GM12878 (cell line): Measurements from ENCODE around the gene TMEM121B. TPM values are rescaled to one million over a fixed set of nuclear protein-coding genes. Genes with fewer than 3 reads are reported as not detected.

Experiments used
- ATAC-seq: fragments of 200-7000 bp; cut with Tn5 transposase; 3 replicates; pipeline ENCODE4 v1.9.1; 2020; ENCODE audit warnings: mild to moderate bottlenecking, moderate library complexity
- BruUV-seq: library from RNA; stranded (reverse); fragments of 400-500 nt; replicated peaks from 2 replicates; lab custom pipeline; 2021; lab: Mats Ljungman, UMichigan
- CTCF ChIA-PET: fragments of 300-600 bp; sonication (Branson Sonifier 250); formaldehyde crosslinking; extraction: SDS; loops from one replicate; lab custom pipeline; 2021; ENCODE audit warnings: inconsistent platforms; lab: Yijun Ruan, JAX
- POLR2A ChIA-PET: fragments of 350-600 bp; formaldehyde crosslinking; extraction: SDS; loops from one replicate; lab custom pipeline; 2021; ENCODE audit warnings: inconsistent platforms; lab: Charles Lee
- RAD21 ChIA-PET: fragments of 300-600 bp; sonication (Branson Sonifier 250); formaldehyde crosslinking; loops from one replicate; lab custom pipeline; 2023; ENCODE audit warnings: antibody characterized with exemption; ENCODE audit not compliant: unreplicated experiment; lab: Charles Lee
- SMC1A ChIA-PET: fragments of 300-600 bp; sonication (Branson Sonifier 250); formaldehyde crosslinking; loops from one replicate; lab custom pipeline; 2023; ENCODE audit not compliant: unreplicated experiment, uncharacterized antibody; lab: Charles Lee
- DNase-seq: peaks from one replicate; pipeline ENCODE4 v3.0.0-alpha.2; 2011; ENCODE audit warnings: low read depth, low spot score
- FAIRE-seq: peaks from 3 replicates; lab custom pipeline; 2011; peaks lifted over from hg19 to GRCh38; lab: Jason Lieb, UNC
- H2AFZ ChIP-seq: 2 replicates; pipeline ENCODE4 v1.6.0; 2011; ENCODE audit warnings: low read depth, low read length, control low read depth; ENCODE audit not compliant: control insufficient read depth
- H3K27ac ChIP-seq: 2 replicates; pipeline ENCODE4 v1.5.1; 2011; ENCODE audit warnings: control low read depth; ENCODE audit not compliant: control insufficient read depth, insufficient read depth
- H3K27me3 ChIP-seq, 2 experiments: replicated peaks in 1 of 2; 2 replicates each; pipeline versions ENCODE4 v1.6.0 to v1.6.1; 2011; ENCODE audit warnings: low read length in 1 of 2; ENCODE audit not compliant: control insufficient read depth in 2 of 2, insufficient read depth in 2 of 2
- H3K36me3 ChIP-seq, 2 experiments: 2 replicates each; pipeline ENCODE4 v1.5.1; 2011; ENCODE audit warnings: low read length in 1 of 2; ENCODE audit not compliant: control insufficient read depth in 2 of 2, insufficient read depth in 2 of 2
- H3K4me1 ChIP-seq: 2 replicates; pipeline ENCODE4 v1.6.1; 2011; ENCODE audit warnings: mild to moderate bottlenecking, low read length, moderate library complexity, mixed read lengths; ENCODE audit not compliant: control insufficient read depth, insufficient read depth
- H3K4me2 ChIP-seq: 2 replicates; pipeline ENCODE4 v1.6.0; 2011; ENCODE audit warnings: control low read depth; ENCODE audit not compliant: control insufficient read depth, insufficient read depth
- H3K4me3 ChIP-seq: fragments of 200-600 bp; sonication (generic); 2 replicates; pipeline ENCODE4 v1.5.1; 2016
- H3K79me2 ChIP-seq: 2 replicates; pipeline ENCODE4 v1.6.0; 2011; ENCODE audit warnings: low read length; ENCODE audit not compliant: control insufficient read depth, insufficient read depth
- H3K9ac ChIP-seq: 2 replicates; pipeline ENCODE4 v1.8.0; 2011; ENCODE audit warnings: low read length, control low read depth, mixed read lengths; ENCODE audit not compliant: control insufficient read depth, insufficient read depth
- H3K9me3 ChIP-seq: replicated peaks from 3 replicates; pipeline ENCODE4 v1.5.1; 2011; ENCODE audit warnings: mild to moderate bottlenecking, low read length; ENCODE audit not compliant: control insufficient read depth, insufficient read depth
- H4K20me1 ChIP-seq: 2 replicates; pipeline ENCODE4 v1.6.0; 2011; ENCODE audit not compliant: control insufficient read depth, insufficient read depth
- CHD1 ChIP-seq: IDR thresholded peaks from 2 replicates; pipeline ENCODE4 v1.6.1; 2012; ENCODE audit warnings: low read depth, low read length, improper control_type of control experiment
- DPF2 ChIP-seq: fragments of 450-650 bp; IDR thresholded peaks from 2 replicates; pipeline ENCODE4 v1.6.1; 2017; ENCODE audit warnings: mild to moderate bottlenecking
- HDGF ChIP-seq: fragments of 450-650 bp; IDR thresholded peaks from 2 replicates; pipeline ENCODE4 v1.6.1; 2016; ENCODE audit warnings: antibody characterized with exemption
- MEF2B ChIP-seq: fragments of 450-650 bp; IDR thresholded peaks from 2 replicates; pipeline ENCODE4 v1.6.1; 2018; ENCODE audit warnings: mild to moderate bottlenecking, moderate library complexity; ENCODE audit not compliant: partially characterized antibody, poor library complexity, severe bottlenecking
- PML ChIP-seq: IDR thresholded peaks from 2 replicates; pipeline ENCODE4 v1.6.1; 2012; ENCODE audit warnings: low read length, inconsistent platforms
- RELB ChIP-seq: fragments of 450-650 bp; IDR thresholded peaks from 2 replicates; pipeline ENCODE4 v1.6.1; 2017; ENCODE audit warnings: low read depth, mild to moderate bottlenecking, moderate library complexity
- SMARCA5 ChIP-seq: fragments of 450-650 bp; IDR thresholded peaks from 2 replicates; pipeline ENCODE4 v1.6.1; 2017; ENCODE audit warnings: mild to moderate bottlenecking
- USF2 ChIP-seq: IDR thresholded peaks from 2 replicates; pipeline ENCODE4 v1.6.1; 2011; ENCODE audit warnings: low read depth, low read length, improper control_type of control experiment, borderline replicate concordance
- WRNIP1 ChIP-seq: IDR thresholded peaks from 2 replicates; pipeline ENCODE4 v1.6.1; 2011; ENCODE audit warnings: low read depth, low read length, improper control_type of control experiment, borderline replicate concordance
- WGBS: methylation state at CpG from one replicate; pipeline ENCODE4 v1.1.6; 2016; ENCODE audit warnings: low lambda C conversion rate; ENCODE audit not compliant: insufficient replicate concordance, insufficient coverage; ENCODE audit errors: missing lambda C conversion rate; 5-methylcytosine and 5-hydroxymethylcytosine counted together
- in situ Hi-C: fragments of 300-500 bp; cut with MboI; formaldehyde crosslinking; loops from 9 replicates; pipeline ENCODE4 v1.14.3; 2018; ENCODE audit warnings: mixed read lengths
- intact Hi-C: fragments of 100-400 bp; cut with micrococcal nuclease; formaldehyde crosslinking; loops from one replicate; pipeline ENCODE4 v1.14.2; 2022; ENCODE audit not compliant: unreplicated experiment
- polyA plus RNA-seq, 11 experiments: library from polyadenylated mRNA; depleted of rRNA in 4 of 11; unstranded in 6 of 11; stranded (reverse) in 5 of 11; fragments of >200 nt; fragmentation: Nextera tagmentation in 4 of 11; fragmentation: Illumina TruSeq in 1 of 11; extraction: Ambion mirVana in 4 of 11; extraction: Trizol in 1 of 11; gene quantifications; 1 replicate in 1 of 11; 2 replicates in 10 of 11; pipeline versions ENCODE4 v1.2.1 to v1.2.3, GENCODE V29; 2011 to 2016; ENCODE audit warnings: inconsistent platforms in 2 of 11, missing spikeins in 2 of 11, low read depth in 1 of 11
- total RNA-seq, 4 experiments: library from RNA; depleted of rRNA in 3 of 4; stranded (reverse); fragments of >200 nt in 3 of 4; fragmentation: Illumina TruSeq in 1 of 4; extraction: Trizol in 1 of 4; gene quantifications; 2 replicates each; pipeline versions ENCODE4 v1.2.1 to v1.2.3, GENCODE V29; 2013 to 2021

The TMEM121B gene
- total and polyA plus RNA-seq, 10 of the 15 experiments (the other 5 are each of a cell fraction or from before 2014, with no cell fraction given): 0.02 to 0.10 (median 0.06) TPM; not detected in 5

- Histone ChIP-seq H3K27me3 (no peaks in the 10 kb centered on the region), H3K4me1 (no peaks in the 10 kb centered on the region), H4K20me1 (no peaks in the 10 kb centered on the region), H3K4me2 (no peak overlapping the region), H2AFZ (no peak overlapping the region), H3K4me3 (no peak overlapping the region), H3K9me3 (no peaks in the 10 kb centered on the region), H3K9ac (no peak overlapping the region), H3K36me3 (no peaks in the 10 kb centered on the region; a peak in 2 of 4 replicates), H3K27ac (no peak overlapping the region), H3K79me2 (no peaks in the 10 kb centered on the region)
- TF ChIP-seq WRNIP1: no peak
- no peak for TF ChIP-seq USF2
- TF ChIP-seq CHD1: no peak
- no peak for TF ChIP-seq DPF2
- TF ChIP-seq SMARCA5: no peak
- no peak for TF ChIP-seq HDGF
- no peak for TF ChIP-seq PML
- TF ChIP-seq MEF2B: no peak
- TF ChIP-seq RELB: no peak
- 35% methylated on average over 2 of the region's 2 CpGs for WGBS
- FAIRE-seq (no peak), DNase-seq (no peak), ATAC-seq (no peak)
- no TSS peak for BruUV-seq
- ChIA-PET RAD21 (no interaction called here), POLR2A (no interaction called here), CTCF (no interaction called here), SMC1A (no interaction called here)
- in situ Hi-C loops: no loop called here
- intact Hi-C loops: no loop called here
Observed at GRCh38 chr22:17132112-17132511, 11.0 kb upstream of the TMEM121B start.
